GM18909 (cell line): ENCODE data around the gene WBP2NL.

Experiments used
- ATAC-seq: cut with Tn5 transposase; IDR thresholded peaks from one replicate; pipeline ENCODE4 v1.9.1; 2021; ENCODE audit warnings: mild to moderate bottlenecking; ENCODE audit not compliant: unreplicated experiment, poor library complexity

Gene WBP2NL

DNA sequence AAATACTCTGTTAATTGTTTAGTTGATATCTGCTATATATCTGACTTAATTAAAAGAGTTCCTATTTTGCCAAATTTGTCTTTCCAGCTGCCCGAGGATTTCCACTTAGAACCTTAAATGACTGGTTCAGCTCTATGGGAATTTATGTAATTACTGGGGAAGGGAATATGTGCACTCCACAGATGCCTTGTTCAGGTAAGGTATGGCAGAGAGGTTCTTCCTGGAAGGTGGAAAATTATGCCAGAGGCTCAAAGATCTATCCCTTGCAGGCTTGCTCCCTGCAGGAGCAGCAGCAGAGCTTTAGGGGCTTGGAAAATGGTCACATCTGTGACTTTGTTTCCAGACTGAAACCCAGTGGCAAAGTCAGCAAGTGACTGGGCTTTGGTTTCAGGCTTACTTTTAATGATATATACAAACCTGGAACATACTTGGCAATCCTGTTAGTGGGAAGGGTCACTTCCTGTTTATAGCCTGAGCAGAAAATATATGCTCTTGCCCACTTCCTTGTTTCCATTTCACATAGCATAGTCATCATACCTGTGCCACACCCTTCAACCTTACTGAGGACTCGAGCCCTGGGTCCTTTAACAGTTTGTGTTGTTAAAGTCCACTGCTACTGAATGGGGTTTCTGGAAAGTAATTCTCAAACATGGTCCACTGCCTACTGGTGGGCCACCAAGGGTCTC lies 23.7 kb downstream of the WBP2NL start:
- ATAC-seq: no peak

DNA sequence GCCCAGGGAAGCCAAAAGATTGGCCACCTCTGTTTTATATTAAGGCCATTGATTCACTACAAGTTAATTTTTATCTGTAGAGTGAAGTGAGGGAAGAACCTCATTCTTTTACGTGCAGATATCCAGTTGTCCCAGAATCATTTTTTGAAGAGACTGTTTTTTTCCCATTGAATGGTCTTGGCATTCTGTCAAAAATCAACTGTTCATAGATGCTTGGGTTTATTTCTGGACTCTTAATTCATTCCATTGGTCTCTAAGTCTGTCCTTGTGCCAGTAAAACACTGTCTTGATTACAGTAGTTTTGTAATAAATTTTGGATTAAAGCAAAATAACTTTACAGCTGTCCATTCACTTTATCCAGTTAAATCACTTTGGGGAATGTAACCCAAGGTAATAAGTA lies 26.8 kb downstream of the WBP2NL start:
- no peak for ATAC-seq

DNA sequence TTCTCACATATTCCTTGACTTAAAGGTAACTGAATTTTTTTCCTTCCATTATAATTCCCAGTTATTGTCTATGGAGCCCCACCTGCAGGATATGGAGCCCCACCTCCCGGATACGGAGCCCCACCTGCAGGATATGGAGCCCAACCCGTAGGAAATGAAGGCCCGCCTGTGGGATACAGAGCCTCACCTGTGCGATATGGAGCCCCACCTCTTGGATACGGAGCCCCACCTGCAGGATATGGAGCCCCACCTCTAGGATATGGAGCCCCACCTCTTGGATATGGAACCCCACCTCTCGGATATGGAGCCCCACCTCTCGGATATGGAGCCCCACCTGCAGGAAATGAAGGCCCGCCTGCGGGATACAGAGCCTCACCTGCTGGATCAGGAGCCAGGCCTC lies 28.1 kb downstream of the WBP2NL start:
- no peak for ATAC-seq

DNA sequence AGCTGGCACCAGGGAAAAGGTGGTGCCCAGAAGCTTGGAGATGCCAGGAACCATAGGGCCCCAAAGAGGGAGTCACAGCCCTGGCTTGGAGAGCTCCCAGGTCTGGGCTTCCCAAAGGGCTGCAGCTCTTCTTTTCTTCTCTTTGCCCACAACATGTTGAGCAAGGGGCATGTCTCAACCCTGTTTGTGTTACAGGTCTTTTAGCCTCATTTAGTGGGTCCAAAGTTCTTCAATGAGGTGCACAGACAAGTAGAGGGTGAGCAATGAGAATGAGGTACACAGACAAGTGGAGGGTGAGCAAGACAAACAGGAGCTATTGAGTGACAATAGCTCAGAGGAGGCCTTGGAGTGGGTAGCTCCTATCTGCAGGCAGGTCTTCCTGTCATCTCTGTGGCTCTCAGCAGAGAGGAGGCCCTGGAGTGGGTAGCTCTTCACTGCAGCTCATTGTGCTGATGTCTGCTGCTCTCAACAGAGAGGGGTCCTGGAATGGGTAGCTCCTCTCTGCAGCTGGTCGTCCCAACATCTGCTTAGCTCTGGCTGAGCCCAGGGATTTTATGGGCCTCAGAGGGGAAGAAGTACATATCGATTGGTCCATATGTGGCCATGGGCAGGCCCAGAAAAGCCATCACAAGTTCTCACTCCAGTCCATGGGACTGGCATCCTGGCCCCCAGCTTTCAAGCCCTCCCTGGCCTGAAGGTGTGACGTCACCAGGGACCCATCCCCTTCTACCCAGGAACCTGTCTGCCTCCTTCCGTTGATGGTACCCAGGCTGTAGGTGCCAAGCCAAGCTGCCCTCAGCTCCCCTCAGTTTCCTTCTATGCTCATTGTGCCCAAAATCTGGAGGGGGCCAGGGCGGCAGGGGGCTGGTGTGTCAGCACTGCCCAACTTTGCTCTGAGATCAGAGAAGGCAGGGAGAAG lies 34.9 kb downstream of the WBP2NL start:
- ATAC-seq: no peak

DNA sequence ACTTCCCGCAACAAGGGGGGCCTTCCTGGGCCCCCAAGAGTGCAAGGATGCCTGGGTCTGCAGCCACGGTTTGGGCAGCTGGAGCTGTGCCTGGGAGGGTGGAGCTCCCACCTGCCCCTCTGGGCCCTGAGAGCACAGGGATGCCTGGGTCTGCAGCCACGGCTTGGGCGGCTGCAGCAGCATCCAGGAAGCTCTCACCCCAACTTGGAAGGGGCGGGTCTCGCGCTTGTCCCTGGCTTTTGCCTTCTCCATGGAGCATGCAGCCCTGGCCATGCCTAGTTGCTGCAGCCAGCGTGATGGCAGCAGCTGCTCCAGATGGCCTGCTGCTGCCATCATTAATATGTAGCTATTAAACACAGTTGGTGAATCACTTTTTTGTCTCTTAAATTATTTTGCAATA lies 36.7 kb downstream of the WBP2NL start:
- ATAC-seq: no peak

DNA sequence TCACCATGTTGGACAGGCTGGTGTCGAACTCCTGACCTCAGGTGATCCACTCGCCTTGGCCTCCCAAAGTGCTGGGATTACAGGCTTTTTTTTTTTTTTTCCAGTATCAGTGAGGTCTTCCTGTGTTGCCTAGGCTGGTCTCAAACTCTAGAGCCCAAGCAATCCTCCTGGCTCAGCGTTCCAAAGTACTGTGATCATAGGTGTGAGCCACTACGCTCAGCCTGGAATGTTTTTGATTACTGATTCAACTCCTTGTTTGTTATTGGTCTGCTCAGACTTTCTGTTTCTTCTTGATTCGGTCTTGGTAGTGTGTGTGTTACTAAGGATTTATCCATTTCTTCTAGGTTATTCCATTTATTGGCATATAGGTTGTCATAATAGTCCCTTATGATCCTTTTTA lies 40.7 kb downstream of the WBP2NL start:
- no peak for ATAC-seq

DNA sequence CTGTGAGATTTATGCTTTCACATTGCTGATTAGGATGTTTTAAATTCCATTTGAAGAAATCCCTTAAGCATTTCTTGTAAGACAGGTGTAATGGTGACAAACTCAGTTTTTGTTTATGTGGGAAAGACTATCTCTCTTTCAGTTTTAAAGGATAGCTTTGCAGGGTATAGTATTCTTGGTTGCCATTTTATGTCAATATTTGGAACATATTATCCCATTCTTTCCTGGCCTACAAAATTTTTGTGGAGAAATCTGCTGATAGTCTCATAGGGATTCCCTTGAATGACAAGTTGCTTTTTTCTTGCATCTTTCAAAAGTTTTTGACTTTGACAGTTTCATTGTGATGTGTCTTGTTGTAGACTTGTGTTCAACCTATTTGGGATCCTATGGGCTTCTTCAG lies 43.2 kb downstream of the WBP2NL start:
- ATAC-seq: no peak

DNA sequence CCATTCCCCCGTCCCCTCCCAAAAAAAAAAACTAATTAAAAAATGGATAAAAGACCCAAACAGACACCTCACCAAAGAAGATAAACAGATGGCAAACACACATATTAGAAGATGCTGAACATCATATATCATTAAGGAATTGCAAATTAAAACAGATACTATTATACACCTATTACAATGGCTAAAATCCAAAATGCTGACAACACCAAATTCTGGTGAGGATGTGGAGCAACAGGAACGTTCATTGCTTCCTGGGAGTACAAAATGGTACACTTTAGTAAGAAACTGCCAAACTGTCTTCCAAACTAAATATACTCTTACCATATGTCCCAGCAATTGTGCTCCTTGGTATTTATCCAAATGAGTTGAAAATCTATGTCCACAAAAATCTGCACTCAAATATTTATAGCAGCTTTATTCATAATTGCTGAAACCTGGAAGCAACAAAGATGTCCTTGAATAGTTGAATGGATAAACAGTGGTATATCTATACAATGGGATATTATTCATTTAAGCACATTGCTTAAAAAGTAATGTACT lies 52.1 kb downstream of the WBP2NL start:
- no peak for ATAC-seq

DNA sequence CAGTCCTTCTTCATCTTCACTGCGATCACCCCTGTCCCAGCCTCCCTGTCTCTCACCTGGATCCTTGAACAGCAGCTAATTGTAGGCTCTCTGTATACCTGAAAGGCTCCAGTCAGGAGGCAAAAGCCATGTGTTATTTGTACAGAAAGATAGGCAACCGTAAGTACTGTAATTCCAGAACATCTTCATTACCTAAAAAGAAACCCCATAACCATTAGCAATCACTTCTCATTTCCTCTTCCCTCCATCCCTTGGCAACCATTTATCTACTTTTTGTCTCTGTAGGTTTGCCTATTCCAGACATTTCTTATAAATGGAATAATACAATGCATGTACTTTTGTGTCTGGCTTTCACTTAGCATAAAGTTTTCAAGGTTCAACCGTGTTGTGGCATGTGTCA lies 54.2 kb downstream of the WBP2NL start:
- no peak for ATAC-seq

DNA sequence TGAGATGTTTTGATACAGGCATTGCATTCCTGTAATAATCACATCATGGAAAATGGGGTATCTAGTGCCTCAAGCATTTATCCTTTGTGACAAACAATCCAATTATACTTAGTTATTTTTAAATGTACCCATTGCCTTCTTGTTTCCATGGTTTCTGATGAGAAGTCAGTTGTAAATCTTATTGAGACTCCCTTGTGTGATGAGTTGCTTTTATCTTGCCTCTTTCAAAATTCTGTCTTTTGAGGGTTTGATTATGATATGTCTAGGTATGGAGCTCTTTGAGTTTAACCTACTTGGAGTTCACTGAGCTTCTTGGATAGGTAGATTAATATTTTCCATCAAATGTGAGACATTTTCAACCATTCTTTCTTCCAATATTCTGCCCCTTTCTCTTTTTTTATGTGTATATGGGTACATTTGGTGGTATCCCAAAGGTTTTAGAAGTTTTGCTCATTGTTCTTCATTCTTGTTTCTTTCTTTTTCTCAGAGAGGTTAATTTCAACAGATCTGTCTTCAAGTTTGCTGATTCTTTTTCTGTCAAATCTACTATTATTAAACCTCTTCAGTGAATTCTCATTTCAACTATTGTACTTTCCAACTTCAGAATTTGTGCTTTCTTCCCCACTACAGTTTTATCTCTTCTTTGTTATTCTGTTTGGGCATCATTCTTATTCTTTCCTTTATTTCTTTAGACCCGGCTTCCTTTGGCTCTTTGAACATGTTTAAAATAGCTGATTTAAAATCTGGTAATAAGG lies 58.3 kb downstream of the WBP2NL start:
- ATAC-seq: no peak

DNA sequence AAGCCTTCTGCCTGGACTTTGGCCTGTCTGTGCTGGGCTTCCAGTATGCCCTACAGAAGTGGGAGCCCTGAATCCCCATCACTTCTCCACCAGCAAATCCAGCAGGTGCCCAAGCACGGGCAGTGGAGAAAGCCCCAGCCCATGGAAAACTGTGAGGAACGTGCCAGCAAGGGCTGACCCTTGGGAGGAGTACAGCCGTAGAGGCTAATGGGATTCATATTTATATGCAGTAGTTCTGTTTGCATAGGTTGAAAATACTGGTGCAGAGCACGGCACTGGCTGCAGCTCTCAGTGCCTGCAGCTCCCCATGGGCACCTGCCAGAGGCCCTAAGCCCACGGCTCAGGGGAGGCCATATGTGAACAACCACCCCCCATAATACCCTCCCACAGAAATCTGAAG lies 61.9 kb downstream of the WBP2NL start:
- ATAC-seq: no peak

DNA sequence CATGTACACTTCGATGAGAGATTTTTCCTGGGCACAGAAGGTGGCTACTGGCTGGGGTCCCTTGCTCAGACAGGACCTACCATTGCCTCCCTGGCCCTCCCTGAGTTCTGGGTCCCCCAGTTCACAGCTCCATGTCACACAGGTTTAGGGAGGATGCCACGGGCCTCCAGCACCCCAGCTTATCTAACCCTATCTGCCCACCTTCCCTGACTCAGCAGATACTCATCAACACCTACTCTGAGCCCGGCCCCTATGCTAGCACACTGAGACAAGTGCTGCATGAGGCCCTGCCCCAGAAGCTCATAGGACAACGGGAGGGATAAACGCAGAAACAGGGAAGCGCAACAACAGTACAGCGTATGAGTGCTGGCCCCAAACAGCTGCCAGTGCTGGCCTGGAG lies 62.5 kb downstream of the WBP2NL start:
- no peak for ATAC-seq

DNA sequence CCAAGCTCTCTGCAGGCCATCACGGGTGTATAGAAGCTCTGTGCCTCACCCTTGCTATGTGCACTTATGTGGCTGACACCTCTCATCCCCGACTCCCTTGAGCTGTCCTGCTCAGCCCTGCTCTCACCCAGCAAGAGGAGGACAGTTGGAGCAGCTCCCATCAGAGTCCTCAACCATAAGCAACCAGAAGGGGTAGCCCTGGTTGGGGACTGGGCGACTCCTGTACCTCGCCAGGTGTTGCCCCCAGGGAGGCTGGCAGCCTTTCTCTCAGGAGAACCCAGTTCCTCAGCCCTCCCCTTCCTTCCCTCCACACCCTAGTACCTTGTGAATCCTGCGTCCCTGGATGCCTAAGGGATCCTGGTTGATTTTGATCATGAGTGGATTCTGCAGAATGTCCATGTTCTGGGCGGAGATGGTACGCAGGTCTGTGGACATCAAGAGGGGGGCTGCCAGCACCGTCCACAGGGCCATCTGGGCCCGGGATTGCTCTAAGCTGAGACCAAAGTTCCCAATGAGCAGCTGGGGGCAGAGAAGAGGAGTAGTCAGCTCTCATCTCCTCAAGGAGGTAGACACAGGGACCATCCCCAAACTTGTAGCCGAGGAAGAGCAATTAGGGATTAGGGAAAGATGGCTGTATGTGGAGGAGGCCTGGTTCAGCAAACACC lies 64.0 kb downstream of the WBP2NL start:
- no peak for ATAC-seq

DNA sequence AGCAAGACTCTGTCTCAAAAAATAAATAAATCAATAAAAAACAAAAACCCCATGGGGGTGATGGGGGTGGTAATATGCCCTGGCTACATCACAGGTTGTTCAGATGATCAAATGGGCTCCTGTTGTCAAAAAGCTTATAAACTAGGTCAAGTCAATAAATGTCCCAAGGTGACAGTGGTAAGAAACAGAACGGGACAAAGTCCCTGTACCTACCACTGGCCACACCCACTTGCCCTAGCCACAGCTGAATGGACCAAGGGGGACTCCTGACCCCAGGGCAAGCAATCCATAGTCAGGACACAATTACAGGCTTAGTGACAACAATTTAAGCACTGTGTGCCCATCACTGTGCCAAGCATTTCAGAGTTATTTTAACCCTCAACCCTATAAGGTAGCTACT lies 66.0 kb downstream of the WBP2NL start:
- ATAC-seq: no peak

DNA sequence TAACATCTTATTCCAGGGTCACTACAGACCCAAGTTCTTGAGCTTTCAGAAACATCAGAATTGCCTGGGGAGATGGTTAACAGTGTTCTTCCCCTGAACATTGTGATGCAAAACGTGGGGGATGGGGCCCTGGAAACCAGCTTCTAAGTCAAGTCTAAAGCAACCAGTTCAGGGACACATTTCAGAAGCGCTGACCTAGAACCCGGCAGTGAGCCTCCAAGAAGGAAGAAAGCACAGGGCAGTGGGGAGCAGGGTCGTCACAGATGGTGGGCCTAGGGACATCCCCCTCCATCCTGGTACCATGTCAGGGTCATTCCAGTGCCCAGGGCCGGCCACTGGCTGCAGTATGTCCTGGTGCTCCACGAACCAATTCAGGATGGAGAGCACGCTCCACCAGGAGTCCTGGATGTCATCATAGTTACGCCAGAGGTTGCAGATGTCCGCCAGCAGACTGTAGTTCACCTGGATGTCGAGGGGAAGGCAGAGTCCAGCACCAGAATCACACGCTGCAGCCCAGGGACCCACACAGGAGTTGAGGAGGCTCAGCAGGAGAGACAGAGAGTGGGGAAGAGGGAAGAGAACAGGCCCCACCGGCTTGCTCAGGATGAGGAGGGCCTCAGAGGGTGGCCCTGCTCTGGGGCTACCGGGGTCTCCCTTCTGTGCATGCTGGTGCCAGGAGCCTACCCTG lies 67.0 kb downstream of the WBP2NL start:
- ATAC-seq: no peak

DNA sequence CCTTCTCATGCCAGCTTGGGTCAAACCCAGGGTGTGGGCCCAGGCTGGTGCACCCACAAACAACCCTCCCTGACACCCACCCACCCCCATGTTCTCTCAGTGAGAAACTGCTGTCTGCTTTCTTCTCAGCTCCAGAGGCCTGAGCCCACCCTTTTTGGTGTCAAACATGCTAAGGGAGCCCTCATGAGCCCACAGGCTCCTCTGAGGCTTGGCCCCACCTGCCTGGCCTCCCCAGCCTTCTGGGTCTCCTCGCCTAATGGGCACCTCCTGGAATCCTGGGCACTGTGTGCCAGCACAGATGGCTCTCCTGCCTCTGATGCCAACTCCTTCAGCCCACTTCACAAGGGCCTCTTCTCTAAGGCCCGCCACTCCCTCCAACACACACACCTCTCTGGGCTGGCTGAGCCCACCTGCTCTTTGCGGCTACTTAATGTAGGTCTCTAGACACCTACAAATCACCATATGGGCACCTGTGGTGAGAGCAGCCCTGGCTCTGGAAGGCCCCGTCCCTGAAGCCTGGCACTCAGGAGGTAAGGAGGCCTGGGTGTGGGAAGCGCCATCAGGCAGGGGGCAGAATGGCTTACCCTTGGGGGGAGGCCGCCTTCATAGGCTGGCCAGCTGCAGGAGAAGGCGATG lies 67.7 kb downstream of the WBP2NL start:
- ATAC-seq: no peak

DNA sequence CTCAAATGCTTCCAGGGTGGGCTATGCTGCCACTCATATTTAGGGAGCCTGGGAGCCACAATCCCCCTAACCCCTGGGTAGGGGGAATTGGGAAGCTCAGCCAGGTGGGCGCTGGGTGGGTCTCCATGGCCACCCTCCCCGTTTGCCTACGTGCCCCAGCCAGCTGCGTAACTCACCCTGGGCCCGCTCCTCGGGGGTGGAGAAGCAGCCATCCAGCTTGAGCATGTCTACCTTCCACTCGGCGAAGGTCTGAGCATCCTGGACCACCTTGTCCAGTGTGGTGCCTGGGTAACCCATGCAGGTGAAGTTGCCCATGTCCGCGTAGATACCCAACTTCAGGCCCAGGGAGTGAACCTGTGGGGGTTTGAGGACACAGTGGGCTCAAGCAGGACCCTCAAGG lies 68.3 kb downstream of the WBP2NL start:
- ATAC-seq: no peak

DNA sequence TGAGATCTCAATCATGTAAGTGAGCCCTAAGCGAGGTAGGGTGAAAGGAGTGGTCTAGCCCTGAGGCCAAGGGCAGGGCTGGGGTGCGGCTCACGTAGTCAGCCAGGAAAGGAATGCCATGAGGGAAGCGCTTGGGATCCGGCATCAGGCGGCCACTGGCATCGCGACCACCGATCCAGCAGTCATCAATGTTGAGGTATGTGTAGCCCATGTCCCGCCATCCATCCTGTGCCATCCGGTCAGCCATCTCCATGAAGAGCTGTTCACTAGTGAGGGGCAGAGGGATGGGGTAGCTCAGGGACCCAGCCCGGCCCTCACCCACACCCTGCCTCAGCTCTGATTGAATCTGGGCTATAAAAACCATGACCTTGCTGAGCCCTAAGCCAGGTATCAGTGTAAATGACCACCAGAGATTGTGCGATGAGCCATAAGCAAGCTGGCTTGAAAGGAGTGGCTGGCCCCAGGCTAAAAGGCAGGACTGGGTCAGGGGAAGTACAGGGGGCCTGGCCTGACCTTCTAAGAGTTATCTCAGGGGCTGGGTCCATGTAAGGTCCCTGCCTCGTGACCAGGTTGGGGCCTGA lies 69.2 kb downstream of the WBP2NL start:
- ATAC-seq: no peak

DNA sequence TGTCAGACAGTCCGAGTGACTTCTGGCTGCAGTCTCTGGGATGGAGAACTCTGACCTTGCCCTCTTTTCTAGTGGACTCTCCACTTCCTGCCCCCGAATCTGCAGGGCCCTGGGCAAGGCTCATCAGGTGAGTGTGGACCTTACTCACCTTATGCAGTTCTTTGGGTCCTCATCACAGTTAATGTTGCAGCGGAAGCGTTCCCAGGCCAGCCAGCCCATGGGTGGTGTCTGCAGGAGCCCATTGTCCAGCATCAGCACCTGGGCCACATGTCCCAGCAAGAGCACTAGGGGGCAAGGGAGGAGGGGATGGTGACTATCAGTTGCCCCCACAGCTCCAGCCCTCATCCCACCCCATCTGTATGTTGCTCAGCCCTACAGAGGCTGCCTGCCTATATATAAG lies 69.7 kb downstream of the WBP2NL start:
- ATAC-seq: no peak
